ENCODE measurements around the gene PARD3B. TPM values are rescaled to one million over a fixed set of nuclear protein-coding genes. Genes with fewer than 3 reads are reported as not detected.

The PARD3B gene
- total and polyA plus RNA-seq, 2 of the 4 experiments (the other 2 are of a cell fraction) = 3.3 to 15.6 TPM

DNA sequence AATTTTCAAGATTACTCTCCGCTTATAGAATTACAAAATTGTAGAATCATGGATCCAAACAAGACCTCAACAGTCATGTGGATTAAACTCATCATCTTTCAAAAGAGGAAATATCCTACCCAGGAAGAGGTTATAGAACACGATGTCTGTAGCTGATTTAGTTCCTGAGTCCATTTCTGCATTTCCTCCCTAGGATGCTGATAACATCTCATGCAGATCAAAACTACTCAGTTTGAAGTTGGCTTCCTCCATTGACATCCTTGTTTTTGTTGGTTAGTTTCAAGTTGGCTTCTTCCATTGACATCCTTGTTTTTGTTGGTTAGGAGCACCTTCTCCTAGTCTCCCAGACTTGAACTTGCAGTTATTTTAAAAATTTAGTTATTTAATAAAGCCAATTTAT lies 147.5 kb downstream of the PARD3B start:
- ChIA-PET CTCF (interaction anchor here (1.1 to 1.4 kb wide), 4 partner anchors 23 to 365 kb away, joined by 3 to 4 read pairs (median 3); no protein-coding TSS in a partner anchor), POLR2A (ENCODE audit: unreplicated experiment) (no interaction called here)
- Histone ChIP-seq H3K9me1 (ENCODE audit: insufficient read depth, low read length) (no peaks in the 10 kb centered on the region), H3K36me3 (ENCODE audit: control insufficient read depth, insufficient read depth, low read length) (no peaks in the 10 kb centered on the region; the same call in 1 of the 2 replicates), H3K9ac (ENCODE audit: low read depth, low read length) (no peak overlapping the region), H2AK5ac (ENCODE audit: low read depth, low read length) (no peak overlapping the region), H3K9me3 (ENCODE audit: control insufficient read depth, insufficient read depth, low read length) (no peaks in the 10 kb centered on the region), H4K20me1 (ENCODE audit: insufficient read depth, low read length) (no peaks in the 10 kb centered on the region), H3K14ac (replicated peaks; ENCODE audit: low read depth, low read length) (no peak overlapping the region), H3K27me3 (ENCODE audit: control insufficient read depth, insufficient read depth, low read length) (no peaks in the 10 kb centered on the region), H3K23ac (ENCODE audit: low read depth, low read length) (no peak overlapping the region), H2BK120ac (ENCODE audit: low read depth, low read length) (no peak overlapping the region), H2AK9ac (replicated peaks; ENCODE audit: low read depth, low read length, poor library complexity) (no peak overlapping the region), H3K4me1 (ENCODE audit: control insufficient read depth, insufficient read depth, low read length) (peaks cover 3% of the 10 kb centered on the region; the same call in 1 of the 2 replicates), H3K79me1 (ENCODE audit: low read depth in 1 of 2, low read length in 2 of 2) (peaks cover 6 to 38% of the 10 kb centered on the region in 2 experiments), H4K91ac (ENCODE audit: insufficient read depth, low read depth, low read length) (no peak overlapping the region), H3K4ac (ENCODE audit: low read depth, low read length) (no peak overlapping the region), H2BK20ac (ENCODE audit: low read depth, low read length) (0 out of 2 replicates have a peak overlapping the region, but pooled peaks have one; percentile 26), H4K8ac (ENCODE audit: low read depth in 2 of 2, low read length in 2 of 2) (no peak overlapping the region), H4K5ac (ENCODE audit: low read depth, low read length) (no peak overlapping the region), H3K27ac (ENCODE audit: insufficient read depth, low read length) (no peak overlapping the region), H2BK5ac (ENCODE audit: low read depth, low read length, poor library complexity, severe bottlenecking) (no peak overlapping the region), H3K4me3 (ENCODE audit: insufficient read depth, low read depth, low read length) (no peak overlapping the region), H3K56ac (ENCODE audit: extremely low read depth, insufficient read depth, low read length) (no peak overlapping the region), H2AFZ (replicated peaks; ENCODE audit: low read length, poor library complexity) (no peak overlapping the region), H2BK15ac (ENCODE audit: low read depth, low read length) (no peak overlapping the region), H3K4me2 (ENCODE audit: low read depth, low read length) (no peak overlapping the region), H3K18ac (ENCODE audit: low read depth, low read length) (no peak overlapping the region)
- no peak for ATAC-seq (ENCODE audit: low read depth)
- intact Hi-C loops (cut with micrococcal nuclease) = loop anchor here (1.0 to 5.0 kb wide), 5 partner anchors 142 to 990 kb away; partner anchors contain the start of gene NRP2
- BruUV-seq (replicated peaks) = no TSS peak
- TF ChIP-seq CHD1 (IDR thresholded peaks at IDR 0.05; ENCODE audit: low read depth, low read length) (no peak), MAFK (IDR thresholded peaks at IDR 0.05; ENCODE audit: low read depth, low read length) (no peak), BHLHE40 (IDR thresholded peaks at IDR 0.05; ENCODE audit: low read depth, low read length) (no peak), CEBPB (IDR thresholded peaks at IDR 0.05; ENCODE audit: low read depth, low read length) (no peak), SMC3 (IDR thresholded peaks at IDR 0.05; ENCODE audit: low read depth, low read length) (no peak), MAZ (IDR thresholded peaks at IDR 0.05; ENCODE audit: borderline replicate concordance, low read depth, low read length) (no peak), RAD21 (IDR thresholded peaks at IDR 0.05; ENCODE audit: low read length) (no peak)
- TF ChIP-seq, protein P1, sequence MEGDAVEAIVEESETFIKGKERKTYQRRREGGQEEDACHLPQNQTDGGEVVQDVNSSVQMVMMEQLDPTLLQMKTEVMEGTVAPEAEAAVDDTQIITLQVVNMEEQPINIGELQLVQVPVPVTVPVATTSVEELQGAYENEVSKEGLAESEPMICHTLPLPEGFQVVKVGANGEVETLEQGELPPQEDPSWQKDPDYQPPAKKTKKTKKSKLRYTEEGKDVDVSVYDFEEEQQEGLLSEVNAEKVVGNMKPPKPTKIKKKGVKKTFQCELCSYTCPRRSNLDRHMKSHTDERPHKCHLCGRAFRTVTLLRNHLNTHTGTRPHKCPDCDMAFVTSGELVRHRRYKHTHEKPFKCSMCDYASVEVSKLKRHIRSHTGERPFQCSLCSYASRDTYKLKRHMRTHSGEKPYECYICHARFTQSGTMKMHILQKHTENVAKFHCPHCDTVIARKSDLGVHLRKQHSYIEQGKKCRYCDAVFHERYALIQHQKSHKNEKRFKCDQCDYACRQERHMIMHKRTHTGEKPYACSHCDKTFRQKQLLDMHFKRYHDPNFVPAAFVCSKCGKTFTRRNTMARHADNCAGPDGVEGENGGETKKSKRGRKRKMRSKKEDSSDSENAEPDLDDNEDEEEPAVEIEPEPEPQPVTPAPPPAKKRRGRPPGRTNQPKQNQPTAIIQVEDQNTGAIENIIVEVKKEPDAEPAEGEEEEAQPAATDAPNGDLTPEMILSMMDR (conservative IDR thresholded peaks at IDR 0.05; ENCODE audit: low read depth, low read length) = no peak
- TF ChIP-seq, protein P2, sequence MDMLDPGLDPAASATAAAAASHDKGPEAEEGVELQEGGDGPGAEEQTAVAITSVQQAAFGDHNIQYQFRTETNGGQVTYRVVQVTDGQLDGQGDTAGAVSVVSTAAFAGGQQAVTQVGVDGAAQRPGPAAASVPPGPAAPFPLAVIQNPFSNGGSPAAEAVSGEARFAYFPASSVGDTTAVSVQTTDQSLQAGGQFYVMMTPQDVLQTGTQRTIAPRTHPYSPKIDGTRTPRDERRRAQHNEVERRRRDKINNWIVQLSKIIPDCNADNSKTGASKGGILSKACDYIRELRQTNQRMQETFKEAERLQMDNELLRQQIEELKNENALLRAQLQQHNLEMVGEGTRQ (IDR thresholded peaks at IDR 0.05; ENCODE audit: low read depth, low read length) = no peak
- TF ChIP-seq, protein P3, sequence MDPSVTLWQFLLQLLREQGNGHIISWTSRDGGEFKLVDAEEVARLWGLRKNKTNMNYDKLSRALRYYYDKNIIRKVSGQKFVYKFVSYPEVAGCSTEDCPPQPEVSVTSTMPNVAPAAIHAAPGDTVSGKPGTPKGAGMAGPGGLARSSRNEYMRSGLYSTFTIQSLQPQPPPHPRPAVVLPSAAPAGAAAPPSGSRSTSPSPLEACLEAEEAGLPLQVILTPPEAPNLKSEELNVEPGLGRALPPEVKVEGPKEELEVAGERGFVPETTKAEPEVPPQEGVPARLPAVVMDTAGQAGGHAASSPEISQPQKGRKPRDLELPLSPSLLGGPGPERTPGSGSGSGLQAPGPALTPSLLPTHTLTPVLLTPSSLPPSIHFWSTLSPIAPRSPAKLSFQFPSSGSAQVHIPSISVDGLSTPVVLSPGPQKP (IDR thresholded peaks at IDR 0.05; ENCODE audit: borderline replicate concordance, low read depth, low read length) = no peak
- in situ Hi-C loops (cut with MboI; ENCODE audit: low sequenced_read_pairs) = loop anchor here (5.0 to 10.0 kb wide), 2 partner anchors 370 to 982 kb away; no protein-coding TSS in a partner anchor
- dilution Hi-C loops (cut with HindIII; ENCODE audit: low sequenced_read_pairs, unreplicated experiment) = no loop called here
- no peak for DNase-seq
- WGBS, 2 experiments (ENCODE audit: extremely low coverage in 2 of 2, insufficient read length in 1 of 2) = no CpG with 5 or more reads among the region's 2 CpGs
